GM19395 (cell line): ENCODE measurements around the gene RBM10.

ENCODE experiments used
- ATAC-seq: cut with Tn5 transposase; IDR thresholded peaks from one replicate; pipeline ENCODE4 v1.9.1; 2021; ENCODE audit warnings: mild to moderate bottlenecking, moderate library complexity; ENCODE audit not compliant: unreplicated experiment

RBM10 gene

GRCh38 chrX:47194194-47194787 lies 49.3 kb downstream of the RBM10 start:
- no peak for ATAC-seq

DNA sequence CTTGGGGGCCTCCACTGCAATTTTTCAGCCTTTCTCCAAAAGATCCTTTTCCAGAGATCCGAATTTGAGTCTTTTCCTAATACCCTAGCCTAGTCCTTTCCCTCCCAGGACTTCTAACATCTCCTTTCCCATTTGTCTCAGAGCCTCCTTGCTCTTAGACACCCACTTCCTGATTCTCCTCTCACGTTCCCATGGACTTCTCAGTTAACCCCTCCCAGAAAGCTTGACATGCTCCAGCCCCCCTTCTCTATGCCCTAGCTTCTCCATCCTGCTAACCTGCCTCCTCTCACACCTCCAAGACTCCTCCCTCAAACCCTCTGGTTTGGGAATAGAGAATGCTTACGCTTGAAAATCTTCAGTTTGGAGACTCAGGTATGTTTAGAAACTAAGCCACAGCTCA lies 51.1 kb downstream of the RBM10 start:
- no peak for ATAC-seq

GRCh38 chrX:47197526-47197925 lies 52.5 kb downstream of the RBM10 start:
- no peak for ATAC-seq

GRCh38 chrX:47198026-47198686 lies 53.1 kb downstream of the RBM10 start:
- no peak for ATAC-seq

DNA sequence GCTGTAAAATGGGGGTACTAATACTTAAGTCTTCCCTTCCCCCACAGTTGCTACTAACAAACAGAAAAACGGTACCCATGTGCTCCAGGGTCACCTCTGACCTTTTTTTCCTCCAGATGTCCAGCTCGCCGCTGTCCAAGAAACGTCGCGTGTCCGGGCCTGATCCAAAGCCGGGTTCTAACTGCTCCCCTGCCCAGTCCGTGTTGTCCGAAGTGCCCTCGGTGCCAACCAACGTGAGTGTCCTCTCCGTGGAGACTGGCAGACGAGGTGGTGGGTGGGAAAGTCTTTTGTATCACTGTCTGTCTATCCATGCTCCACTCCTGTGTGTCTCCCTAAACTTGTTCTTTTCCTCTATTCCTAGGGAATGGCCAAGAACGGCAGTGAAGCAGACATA lies 53.7 kb downstream of the RBM10 start:
- no peak for ATAC-seq

- no peak for ATAC-seq
These were observed 54.3 kb downstream of the RBM10 start for GRCh38 chrX:47199286-47199685.

- no peak for ATAC-seq
These were observed 55.5 kb downstream of the RBM10 start for GRCh38 chrX:47200385-47201150.

- ATAC-seq, result no peak
These were observed 56.4 kb downstream of the RBM10 start for GRCh38 chrX:47201345-47201944.

- no peak for ATAC-seq
These were observed 57.3 kb downstream of the RBM10 start for GRCh38 chrX:47202316-47202715.

- ATAC-seq, result no peak
These were observed 57.9 kb downstream of the RBM10 start for GRCh38 chrX:47202877-47203276.

DNA sequence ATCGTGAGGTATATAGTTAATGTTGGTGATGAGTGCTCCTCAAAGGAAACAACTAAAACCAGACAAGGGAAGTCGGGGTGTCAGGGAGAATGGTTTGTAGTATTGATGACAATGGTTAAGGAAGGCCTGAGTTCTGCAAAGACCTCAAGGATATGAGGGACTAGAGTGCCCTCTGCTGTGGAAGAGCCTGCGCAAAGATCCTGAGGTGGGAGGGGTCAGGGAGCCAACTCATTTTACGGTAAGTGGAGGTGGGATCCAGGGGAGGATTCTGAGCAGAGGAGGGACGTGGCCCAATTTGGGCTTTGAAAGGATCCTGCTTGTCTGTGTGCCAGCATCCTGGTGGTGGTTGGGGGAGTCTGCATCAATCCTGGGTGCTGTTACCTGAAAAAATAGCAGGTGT lies 59.9 kb downstream of the RBM10 start:
- no peak for ATAC-seq

- no peak for ATAC-seq
These were observed 61.3 kb downstream of the RBM10 start for GRCh38 chrX:47206316-47206715.

- no peak for ATAC-seq
These were observed 63.1 kb downstream of the RBM10 start for GRCh38 chrX:47208108-47208507.

DNA sequence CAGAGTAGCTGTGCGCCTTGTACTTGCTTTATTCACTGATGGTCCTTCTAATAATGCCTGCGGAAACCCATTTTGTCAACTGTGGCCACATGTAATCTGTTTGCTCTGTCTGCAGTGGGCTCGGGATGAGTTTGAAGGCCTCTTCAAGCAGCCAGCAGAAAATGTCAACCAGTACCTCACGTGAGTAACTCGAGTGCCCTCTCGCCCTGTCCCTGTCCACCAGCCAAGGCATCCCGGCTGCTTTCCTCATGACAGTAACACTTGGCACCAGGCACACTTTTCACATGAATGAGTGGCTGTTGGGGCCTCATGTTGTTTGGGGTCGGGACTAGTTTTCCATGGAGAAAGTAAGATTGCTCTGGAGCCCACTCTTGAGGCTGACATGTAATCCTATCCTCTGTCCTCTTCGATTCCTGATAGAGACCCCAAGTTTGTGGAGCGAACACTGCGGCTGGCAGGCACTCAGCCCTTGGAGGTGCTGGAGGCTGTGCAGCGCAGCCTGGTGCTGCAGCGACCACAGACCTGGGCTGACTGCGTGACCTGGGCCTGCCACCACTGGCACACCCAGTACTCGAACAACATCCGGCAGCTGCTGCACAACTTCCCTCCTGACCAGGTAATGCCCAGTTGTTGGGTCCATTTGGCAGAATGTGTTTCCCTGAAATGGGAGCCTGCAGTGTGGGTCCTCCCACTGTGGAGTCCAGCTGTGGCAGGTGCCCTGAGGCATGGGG lies 64.7 kb downstream of the RBM10 start:
- ATAC-seq, result no peak

GRCh38 chrX:47210661-47211425 lies 65.8 kb downstream of the RBM10 start:
- no peak for ATAC-seq

DNA sequence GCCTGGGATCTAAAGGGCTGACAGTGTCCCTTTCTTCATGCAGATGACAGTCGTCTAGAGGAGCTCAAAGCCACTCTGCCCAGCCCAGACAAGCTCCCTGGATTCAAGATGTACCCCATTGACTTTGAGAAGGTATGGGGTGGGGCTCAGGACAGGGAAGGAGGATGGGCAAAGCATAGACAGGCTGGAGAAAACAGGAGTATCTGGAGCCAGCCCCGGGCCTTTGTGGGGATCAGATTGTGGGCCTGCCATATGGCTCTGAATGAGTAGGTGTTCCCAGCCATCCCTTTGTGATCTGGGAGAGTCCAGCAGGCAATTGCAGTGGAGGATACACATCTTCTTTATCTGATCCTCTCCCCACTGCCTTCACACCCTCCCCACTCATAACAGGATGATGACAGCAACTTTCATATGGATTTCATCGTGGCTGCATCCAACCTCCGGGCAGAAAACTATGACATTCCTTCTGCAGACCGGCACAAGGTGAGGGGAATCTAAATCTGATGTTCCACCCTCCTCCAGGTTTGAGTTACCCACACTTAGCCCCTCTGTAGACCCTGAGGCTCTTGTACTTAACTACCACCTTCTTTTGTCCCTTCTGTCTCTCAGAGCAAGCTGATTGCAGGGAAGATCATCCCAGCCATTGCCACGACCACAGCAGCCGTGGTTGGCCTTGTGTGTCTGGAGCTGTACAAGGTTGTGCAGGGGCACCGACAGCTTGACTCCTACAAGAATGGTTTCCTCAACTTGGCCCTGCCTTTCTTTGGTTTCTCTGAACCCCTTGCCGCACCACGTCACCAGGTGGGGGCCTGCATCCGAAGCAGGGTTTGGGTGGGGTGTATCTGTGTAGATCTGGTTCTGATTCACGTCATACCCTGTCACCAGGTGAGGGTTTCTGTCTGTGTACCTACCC lies 67.6 kb downstream of the RBM10 start:
- no peak for ATAC-seq

- ATAC-seq, result no peak
These were observed 69.5 kb downstream of the RBM10 start for GRCh38 chrX:47214435-47215077.

- no peak for ATAC-seq
These were observed 70.4 kb downstream of the RBM10 start for GRCh38 chrX:47215291-47215900.
